A549 (cell line): Measurements from ENCODE around the gene PROSER1. TPM values are rescaled to one million over a fixed set of nuclear protein-coding genes. Genes with fewer than 3 reads are reported as not detected.

Source experiments
- ATAC-seq, 2 experiments: fragments of 200-7000 bp in 1 of 2; fragments of >200 bp in 1 of 2; cut with Nextera tagmentation in 1 of 2; cut with Tn5 transposase in 1 of 2; 3 replicates each; pipeline versions ENCODE4 v1.8.0 to v1.9.1; 2018 to 2020; ENCODE audit warnings: mild to moderate bottlenecking in 1 of 2, moderate library complexity in 1 of 2
- CTCF ChIA-PET: fragments of 300-600 bp; sonication (Branson Sonifier 250); formaldehyde crosslinking; extraction: SDS; loops from one replicate; lab custom pipeline; 2021; ENCODE audit warnings: antibody characterized with exemption, inconsistent platforms; lab: Yijun Ruan, JAX
- POLR2A ChIA-PET: fragments of 350-600 bp; formaldehyde crosslinking; extraction: SDS; loops from one replicate; lab custom pipeline; 2021; ENCODE audit warnings: antibody characterized with exemption, inconsistent platforms; lab: Yijun Ruan, JAX
- DNase-seq, 2 experiments: peaks; one replicate each; pipeline versions ENCODE4 v3.0.0 to v3.0.0-alpha.2; 2011 to 2016; ENCODE audit warnings: low read depth in 1 of 2, low spot score in 1 of 2
- FAIRE-seq: peaks from 2 replicates; lab custom pipeline; 2011; peaks lifted over from hg19 to GRCh38; lab: Jason Lieb, UNC
- H3K27ac ChIP-seq, 2 experiments: fragments of >200 bp; sonication (Bioruptor Twin); formaldehyde crosslinking; 3 replicates each; pipeline ENCODE4 v1.5.1; 2016 to 2017
- H3K4me1 ChIP-seq: fragments of >200 bp; sonication (Bioruptor Twin); formaldehyde crosslinking; 3 replicates; pipeline ENCODE4 v1.6.1; 2016
- H3K4me2 ChIP-seq: fragments of >200 bp; sonication (Bioruptor Twin); formaldehyde crosslinking; 3 replicates; pipeline ENCODE4 v1.6.1; 2016
- H3K4me3 ChIP-seq: fragments of >200 bp; sonication (Bioruptor Twin); formaldehyde crosslinking; 3 replicates; pipeline ENCODE4 v1.5.1; 2016
- H3K9me3 ChIP-seq: fragments of >200 bp; sonication (Bioruptor Twin); formaldehyde crosslinking; 3 replicates; pipeline ENCODE4 v1.6.1; 2016
- BHLHE40 ChIP-seq: IDR thresholded peaks from 2 replicates; pipeline ENCODE4 v1.6.1; 2012; ENCODE audit warnings: low read depth, low read length, inconsistent platforms
- CBX2 ChIP-seq: fragments of 200-600 bp; sonication (generic); IDR thresholded peaks from 2 replicates; pipeline ENCODE4 v1.6.1; 2016; ENCODE audit warnings: low read depth, mild to moderate bottlenecking, borderline replicate concordance
- CBX8 ChIP-seq: fragments of 200-600 bp; sonication (generic); IDR thresholded peaks from 2 replicates; pipeline ENCODE4 v1.6.1; 2016
- E2F6 ChIP-seq: IDR thresholded peaks from 2 replicates; pipeline ENCODE4 v1.6.1; 2012; ENCODE audit warnings: low read depth, borderline replicate concordance
- ELK1 ChIP-seq: fragments of 150-350 bp; IDR thresholded peaks from 2 replicates; pipeline ENCODE4 v1.6.1; 2014; ENCODE audit warnings: low read depth, mild to moderate bottlenecking, low read length
- EP300 ChIP-seq, 2 experiments: fragments of >200 bp; sonication (Bioruptor Twin); formaldehyde crosslinking; IDR thresholded peaks; 2 replicates in 1 of 2; 3 replicates in 1 of 2; pipeline ENCODE4 v1.6.1; 2016 to 2017
- HDAC2 ChIP-seq: fragments of 200-600 bp; sonication (generic); IDR thresholded peaks from 2 replicates; pipeline ENCODE4 v1.6.1; 2016
- HEYL ChIP-seq: fragments of 250-450 bp; sonication (Bioruptor Pico); IDR thresholded peaks from 2 replicates; pipeline ENCODE4 v1.8.0; 2021; ENCODE audit warnings: mild to moderate bottlenecking, moderate library complexity
- HOXB13 ChIP-seq: fragments of 250-450 bp; sonication (Bioruptor Pico); IDR thresholded peaks from 2 replicates; pipeline ENCODE4 v1.5.0; 2020; ENCODE audit warnings: low read depth, mild to moderate bottlenecking, moderate library complexity
- JUNB ChIP-seq: fragments of >200 bp; sonication (Bioruptor Twin); formaldehyde crosslinking; IDR thresholded peaks from 2 replicates; pipeline ENCODE4 v1.6.1; 2016
- KDM5A ChIP-seq: fragments of 200-600 bp; sonication (generic); IDR thresholded peaks from 2 replicates; pipeline ENCODE4 v1.6.1; 2016; ENCODE audit warnings: antibody characterized with exemption, mild to moderate bottlenecking
- MAX ChIP-seq: IDR thresholded peaks from 2 replicates; pipeline ENCODE4 v1.6.1; 2012
- MAZ ChIP-seq: fragments of 150-350 bp; IDR thresholded peaks from 2 replicates; pipeline ENCODE4 v1.6.1; 2014; ENCODE audit warnings: antibody characterized with exemption, low read depth, low read length, borderline replicate concordance
- MYC ChIP-seq: IDR thresholded peaks from 2 replicates; pipeline ENCODE4 v1.6.1; 2012; ENCODE audit warnings: mild to moderate bottlenecking, inconsistent platforms, low read length, improper control_type of control experiment, borderline replicate concordance
- NPAS2 ChIP-seq: fragments of 250-450 bp; sonication (Bioruptor Pico); IDR thresholded peaks from 2 replicates; pipeline ENCODE4 v1.8.0; 2022; ENCODE audit warnings: mild to moderate bottlenecking, moderate library complexity, borderline replicate concordance
- NR3C1 ChIP-seq: fragments of >200 bp; sonication (Bioruptor Twin); formaldehyde crosslinking; IDR thresholded peaks from 3 replicates; pipeline ENCODE4 v1.6.1; 2017
- PHF8 ChIP-seq: fragments of 200-600 bp; sonication (generic); IDR thresholded peaks from 2 replicates; pipeline ENCODE4 v1.6.1; 2016; ENCODE audit warnings: low read depth, mild to moderate bottlenecking, antibody characterized with exemption, moderate library complexity, borderline replicate concordance
- RCOR1 ChIP-seq: fragments of 150-350 bp; IDR thresholded peaks from 2 replicates; pipeline ENCODE4 v1.6.1; 2014; ENCODE audit warnings: antibody characterized with exemption, low read length, low read depth
- TFCP2L1 ChIP-seq: fragments of 250-450 bp; sonication (Bioruptor Pico); IDR thresholded peaks from 2 replicates; pipeline ENCODE4 v1.5.0; 2021; ENCODE audit warnings: mild to moderate bottlenecking
- WGBS: methylation state at CpG from one replicate; pipeline ENCODE4 v1.1.6; 2017; ENCODE audit errors: missing lambda C conversion rate; 5-methylcytosine and 5-hydroxymethylcytosine counted together
- polyA plus RNA-seq, 4 experiments: library from polyadenylated mRNA; depleted of rRNA in 3 of 4; stranded (reverse); fragments of >200 nt; fragmentation: RNase III in 1 of 4; extraction: RNeasy Plus Mini Kit Qiagen cat#74134 plus additional on column Dnase treatment in 1 of 4; gene quantifications; 2 replicates in 3 of 4; 3 replicates in 1 of 4; pipeline ENCODE4 v1.2.3, GENCODE V29; 2011 to 2017
- TF ChIP-seq, protein P1 (sequence below): fragments of 450-650 bp; IDR thresholded peaks from 2 replicates; pipeline ENCODE4 v1.6.1; 2014; ENCODE audit warnings: antibody characterized with exemption

Gene PROSER1
- polyA plus RNA-seq, 2 of the 4 experiments (the other 2 are of a cell fraction): 9.9 to 19.0 TPM

DNA sequence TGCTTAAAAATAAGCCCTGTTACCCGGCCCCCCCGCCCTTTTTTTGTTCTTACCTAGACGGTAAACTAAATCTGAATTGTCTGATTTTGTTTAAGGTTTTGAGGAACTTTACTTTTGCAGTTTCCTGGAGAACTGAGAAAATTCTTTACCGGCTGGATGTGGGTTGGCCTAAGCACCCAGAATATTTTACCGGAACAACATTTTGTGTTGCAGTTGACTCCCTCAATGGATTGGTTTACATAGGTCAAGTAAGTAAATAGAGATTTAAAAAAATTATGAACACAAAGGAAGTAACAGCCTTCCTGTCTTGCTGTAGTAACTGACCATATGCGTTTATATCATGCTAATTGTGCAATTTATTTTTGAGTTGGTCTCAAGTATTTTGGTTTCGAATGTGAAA, 1.2 kb upstream of the PROSER1 start:
- H3K4me3 ChIP-seq: peak overlapping the region; percentile 75
- no peaks in the 10 kb centered on the region for H3K9me3 ChIP-seq
- peak overlapping the region; percentile 81 to 97 for H3K27ac ChIP-seq
- no peak for DNase-seq
- TF ChIP-seq JUNB: no peak
- TF ChIP-seq CBX2: no peak
- TF ChIP-seq NPAS2 (CRISPR knock-in tag): no peak
- TF ChIP-seq MYC: no peak
- no peak for TF ChIP-seq EP300 (IDR thresholded peaks at IDR 0.05)
- no peak for TF ChIP-seq HDAC2
- TF ChIP-seq E2F6: no peak
- no peak for TF ChIP-seq TFCP2L1 (CRISPR knock-in tag)
- no peak for TF ChIP-seq MAZ
- ATAC-seq: no peak
- peak overlapping the region; percentile 84 for H3K4me2 ChIP-seq
- WGBS: 23% methylated on average over 7 of the region's 7 CpGs
- CTCF ChIA-PET: no interaction called here
- H3K4me1 ChIP-seq: peaks cover 14% of the 10 kb centered on the region; the same call in 2 of the 3 replicates
- POLR2A ChIA-PET: no interaction called here
- no peak for FAIRE-seq

GRCh38 chr13:39038569-39039030, 711 bp upstream of the PROSER1 start:
- H3K4me1 ChIP-seq: peaks cover 14% of the 10 kb centered on the region; the same call in 2 of the 3 replicates
- 2% methylated on average over 15 of the region's 15 CpGs for WGBS
- peak overlapping the region; percentile 75 for H3K4me3 ChIP-seq
- FAIRE-seq (no peak), DNase-seq (peak in 1 of 2 experiments; percentile 10), ATAC-seq (peak; percentile 57 to 63)
- ChIA-PET CTCF (interaction anchor here (0.7 kb wide), 1 partner anchor 573 kb away, joined by 3 read pairs; no protein-coding TSS in a partner anchor), POLR2A (no interaction called here)
- H3K4me2 ChIP-seq: peak overlapping the region; percentile 84
- no peaks in the 10 kb centered on the region for H3K9me3 ChIP-seq
- H3K27ac ChIP-seq: peak overlapping the region; percentile 81 to 97
- TF ChIP-seq RCOR1 (no peak), MYC (no peak), MAX (peak; percentile 14; the same call in 1 of the 2 replicates), PHF8 (peak; percentile 42; the same call in 1 of the 2 replicates)
- TF ChIP-seq, protein P1, sequence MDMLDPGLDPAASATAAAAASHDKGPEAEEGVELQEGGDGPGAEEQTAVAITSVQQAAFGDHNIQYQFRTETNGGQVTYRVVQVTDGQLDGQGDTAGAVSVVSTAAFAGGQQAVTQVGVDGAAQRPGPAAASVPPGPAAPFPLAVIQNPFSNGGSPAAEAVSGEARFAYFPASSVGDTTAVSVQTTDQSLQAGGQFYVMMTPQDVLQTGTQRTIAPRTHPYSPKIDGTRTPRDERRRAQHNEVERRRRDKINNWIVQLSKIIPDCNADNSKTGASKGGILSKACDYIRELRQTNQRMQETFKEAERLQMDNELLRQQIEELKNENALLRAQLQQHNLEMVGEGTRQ: 0 out of 2 replicates have a peak, but pooled peaks have one; percentile 0

DNA sequence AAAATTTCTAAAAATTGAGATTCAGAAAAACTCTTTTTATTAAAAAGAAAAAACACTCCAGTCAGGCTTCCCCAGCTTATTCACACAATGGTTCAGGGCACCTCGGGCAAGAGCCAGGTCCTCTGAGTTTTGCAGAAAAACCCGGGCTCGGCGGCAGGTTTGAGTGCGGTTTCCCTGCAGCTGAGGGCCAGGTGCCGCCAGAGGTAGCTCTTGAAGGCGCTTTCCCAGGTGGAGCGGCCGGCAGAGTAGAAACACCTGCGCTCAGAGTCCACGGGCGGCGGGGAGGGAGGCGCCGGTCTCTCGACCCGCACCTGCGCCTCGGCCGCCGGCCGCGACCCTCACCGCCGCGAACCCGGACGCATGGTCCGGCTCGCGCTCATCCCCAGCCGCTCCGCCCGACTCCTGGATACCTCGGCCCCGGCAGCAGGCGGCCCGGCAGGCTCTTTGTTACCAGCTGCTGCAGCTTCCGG, 444 bp downstream of the PROSER1 start:
- CTCF ChIA-PET: interaction anchor here (0.9 kb wide), 1 partner anchor 11 kb away, joined by 3 read pairs; no protein-coding TSS in a partner anchor
- peak overlapping the region; percentile 75 for H3K4me3 ChIP-seq
- POLR2A ChIA-PET: interaction anchor here (0.6 kb wide), 1 partner anchor 629 kb away, joined by 3 read pairs; no protein-coding TSS in a partner anchor
- peak; percentile 88 to 89; a peak in 5 of 6 replicates for ATAC-seq
- TF ChIP-seq NPAS2 (CRISPR knock-in tag) (no peak), PHF8 (0 out of 2 replicates have a peak, but pooled peaks have one; percentile 42), KDM5A (peak; percentile 60)
- H3K27ac ChIP-seq: peak overlapping the region; percentile 81 to 97
- FAIRE-seq: no peak
- H3K4me2 ChIP-seq: peak overlapping the region; percentile 96
- peaks cover 14% of the 10 kb centered on the region; the same call in 2 of the 3 replicates for H3K4me1 ChIP-seq
- no peaks in the 10 kb centered on the region for H3K9me3 ChIP-seq
- no peak for DNase-seq
- 0% methylated on average over 6 of the region's 39 CpGs for WGBS

GRCh38 chr13:39036212-39036611, 1.7 kb downstream of the PROSER1 start:
- WGBS: 14% methylated on average over 9 of the region's 9 CpGs
- Histone ChIP-seq H3K4me3 (peak overlapping the region; percentile 75), H3K9me3 (no peaks in the 10 kb centered on the region), H3K27ac (peak overlapping the region; percentile 19 to 97; a peak in 3 of 6 replicates)
- CTCF ChIA-PET: no interaction called here
- DNase-seq: no peak
- TF ChIP-seq CBX8 (no peak), HEYL (no peak), NR3C1 (no peak), PHF8 (no peak), BHLHE40 (no peak), HOXB13 (CRISPR knock-in tag) (no peak), NPAS2 (CRISPR knock-in tag) (no peak), MAX (no peak), ELK1 (no peak)
- TF ChIP-seq, all 56 proteins: peak for 0
- Histone ChIP-seq H3K4me1 (peaks cover 14% of the 10 kb centered on the region; the same call in 2 of the 3 replicates), H3K4me2 (peak overlapping the region; percentile 96)
- FAIRE-seq (no peak), ATAC-seq (no peak)
- POLR2A ChIA-PET: no interaction called here
